Measurements from ENCODE around the gene RYR2. TPM values are rescaled to one million over a fixed set of nuclear protein-coding genes. Genes with fewer than 3 reads are reported as not detected.

The RYR2 gene
- total RNA-seq, 4 donors from 2014 or later, result 0.13 to 2.5 (median 0.88) TPM

GRCh38 chr1:237206065-237206414, 164.1 kb downstream of the RYR2 start:
- no peak overlapping the region for H3K27ac ChIP-seq
- no peaks in the 10 kb centered on the region for H3K27me3 ChIP-seq
- H3K9me3 ChIP-seq, result no peaks in the 10 kb centered on the region
- H3K4me3 ChIP-seq, result no peak overlapping the region
- no peaks in the 10 kb centered on the region for H3K4me1 ChIP-seq
- no peak for TF ChIP-seq CTCF (IDR thresholded peaks at IDR 0.05)
- no peak for TF ChIP-seq POLR2A (IDR thresholded peaks at IDR 0.05)
- no peak for DNase-seq
- H3K36me3 ChIP-seq, result no peaks in the 10 kb centered on the region

- Histone ChIP-seq H3K27ac (no peak overlapping the region), H3K4me1 (no peaks in the 10 kb centered on the region), H3K9me3 (no peaks in the 10 kb centered on the region), H3K27me3 (no peaks in the 10 kb centered on the region), H3K4me3 (no peak overlapping the region), H3K36me3 (no peaks in the 10 kb centered on the region)
- TF ChIP-seq POLR2A (IDR thresholded peaks at IDR 0.05) (no peak), CTCF (IDR thresholded peaks at IDR 0.05) (no peak)
- no peak for DNase-seq
Observed at GRCh38 chr1:237211031-237211430, 169.0 kb downstream of the RYR2 start.

DNA sequence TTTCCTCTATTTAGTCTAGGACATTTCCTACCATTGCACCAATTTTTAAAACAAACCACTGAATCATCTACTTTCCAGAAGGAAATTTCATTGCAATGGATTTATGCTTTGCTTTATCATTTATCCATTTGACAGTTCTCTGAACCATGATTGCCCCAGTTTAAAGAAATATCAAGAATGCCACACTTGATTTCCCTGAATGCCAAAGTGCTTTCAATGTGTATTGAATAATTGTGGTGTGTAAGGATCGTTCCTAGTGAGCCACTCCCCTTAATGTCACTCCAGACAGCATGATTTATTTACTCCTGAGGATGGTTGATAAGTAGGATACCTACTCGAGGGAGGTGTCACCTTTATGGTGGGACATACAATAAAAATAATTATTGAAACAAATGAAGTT, 169.6 kb downstream of the RYR2 start:
- H3K4me3 ChIP-seq, result no peak overlapping the region
- no peaks in the 10 kb centered on the region for H3K9me3 ChIP-seq

GRCh38 chr1:237219751-237220642, 178.0 kb downstream of the RYR2 start:
- no peak for DNase-seq

More for the DNA sequence above, 169.6 kb downstream of the RYR2 start:
- DNase-seq, result no peak
- no peaks in the 10 kb centered on the region for H3K36me3 ChIP-seq
- no peaks in the 10 kb centered on the region for H3K27me3 ChIP-seq
- no peaks in the 10 kb centered on the region for H3K4me1 ChIP-seq
- no peak for TF ChIP-seq POLR2A (IDR thresholded peaks at IDR 0.05)
- no peak for TF ChIP-seq CTCF (IDR thresholded peaks at IDR 0.05)
- H3K27ac ChIP-seq, result no peak overlapping the region

DNA sequence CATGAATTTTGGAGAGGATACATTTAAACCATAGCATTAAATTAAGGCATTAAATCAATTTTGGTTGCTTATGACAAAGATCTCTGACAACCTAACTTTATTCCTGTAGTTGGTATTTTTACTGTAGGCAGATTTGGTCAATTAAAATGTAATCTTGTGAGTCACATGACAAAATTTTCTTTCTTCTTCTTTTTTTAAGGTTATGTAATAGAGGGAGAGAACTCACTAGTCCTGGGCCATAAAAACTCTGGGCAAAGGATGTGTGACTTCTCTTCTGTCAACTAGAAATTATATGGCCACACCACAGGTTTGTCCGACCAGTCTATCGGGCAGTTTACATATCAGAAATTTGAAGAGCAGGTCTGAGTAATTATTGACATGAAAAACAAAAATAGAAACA, 181.4 kb downstream of the RYR2 start:
- no peaks in the 10 kb centered on the region for H3K36me3 ChIP-seq
- H3K4me3 ChIP-seq, result no peak overlapping the region
- DNase-seq, result no peak
- H3K27me3 ChIP-seq, result no peaks in the 10 kb centered on the region
- H3K9me3 ChIP-seq, result no peaks in the 10 kb centered on the region
- no peaks in the 10 kb centered on the region for H3K4me1 ChIP-seq
- TF ChIP-seq POLR2A (IDR thresholded peaks at IDR 0.05) (no peak), CTCF (IDR thresholded peaks at IDR 0.05) (no peak)
- no peak overlapping the region for H3K27ac ChIP-seq

More at GRCh38 chr1:237219751-237220642, 178.0 kb downstream of the RYR2 start:
- H3K9me3 ChIP-seq, result no peaks in the 10 kb centered on the region
- no peaks in the 10 kb centered on the region for H3K27me3 ChIP-seq
- no peaks in the 10 kb centered on the region for H3K36me3 ChIP-seq
- no peaks in the 10 kb centered on the region for H3K4me1 ChIP-seq
- no peak overlapping the region for H3K27ac ChIP-seq
- no peak overlapping the region for H3K4me3 ChIP-seq
- TF ChIP-seq CTCF (IDR thresholded peaks at IDR 0.05) (no peak), POLR2A (IDR thresholded peaks at IDR 0.05) (no peak)
